KMS-11 (cell line): Measurements from ENCODE around the gene PLS1.

Experiments used
- H2AFZ ChIP-seq: fragments of 200-600 bp; sonication (generic); 2 replicates; pipeline ENCODE4 v1.6.1; 2016; ENCODE audit warnings: antibody characterized with exemption, mixed run types, low read depth
- H3K27ac ChIP-seq: fragments of 200-600 bp; sonication (generic); 2 replicates; pipeline ENCODE4 v1.6.1; 2016; ENCODE audit warnings: mild to moderate bottlenecking, mixed run types
- H3K27me3 ChIP-seq: fragments of 200-600 bp; sonication (generic); 2 replicates; pipeline ENCODE4 v1.6.1; 2017; ENCODE audit warnings: mild to moderate bottlenecking, low read depth, mixed run types, moderate library complexity; ENCODE audit not compliant: insufficient read depth
- H3K36me3 ChIP-seq: fragments of 200-600 bp; sonication (generic); 2 replicates; pipeline ENCODE4 v1.6.1; 2017; ENCODE audit warnings: mild to moderate bottlenecking, mixed run types; ENCODE audit not compliant: insufficient read depth
- H3K4me1 ChIP-seq: fragments of 200-600 bp; sonication (generic); 2 replicates; pipeline ENCODE4 v1.6.1; 2016; ENCODE audit warnings: mild to moderate bottlenecking, low read depth, mixed run types; ENCODE audit not compliant: poor library complexity, severe bottlenecking
- H3K4me2 ChIP-seq: fragments of 200-600 bp; sonication (generic); 2 replicates; pipeline ENCODE4 v1.7.0; 2016; ENCODE audit warnings: mild to moderate bottlenecking, mixed run types
- H3K4me3 ChIP-seq: fragments of 200-600 bp; sonication (generic); IDR thresholded peaks from 2 replicates; pipeline ENCODE4 v1.6.1; 2017; ENCODE audit warnings: low read depth, low read length, mixed read lengths; ENCODE audit not compliant: insufficient read depth
- H3K79me2 ChIP-seq: fragments of 200-600 bp; sonication (generic); 2 replicates; pipeline ENCODE4 v1.6.1; 2016; ENCODE audit warnings: low read depth, mixed run types; ENCODE audit not compliant: insufficient read depth
- H3K9ac ChIP-seq: fragments of 200-600 bp; sonication (generic); 2 replicates; pipeline ENCODE4 v1.6.1; 2016; ENCODE audit warnings: mild to moderate bottlenecking, mixed run types
- H4K20me1 ChIP-seq: fragments of 200-600 bp; sonication (generic); 2 replicates; pipeline ENCODE4 v1.6.1; 2016; ENCODE audit warnings: mild to moderate bottlenecking, mixed run types; ENCODE audit not compliant: insufficient read depth
- TF ChIP-seq, protein P1 (sequence below): fragments of 200-600 bp; sonication (generic); conservative IDR thresholded peaks from 2 replicates; pipeline ENCODE4 v1.6.1; 2017; ENCODE audit warnings: low read depth, mild to moderate bottlenecking, antibody characterized with exemption, low read length, moderate library complexity, mixed read lengths

The PLS1 gene

DNA sequence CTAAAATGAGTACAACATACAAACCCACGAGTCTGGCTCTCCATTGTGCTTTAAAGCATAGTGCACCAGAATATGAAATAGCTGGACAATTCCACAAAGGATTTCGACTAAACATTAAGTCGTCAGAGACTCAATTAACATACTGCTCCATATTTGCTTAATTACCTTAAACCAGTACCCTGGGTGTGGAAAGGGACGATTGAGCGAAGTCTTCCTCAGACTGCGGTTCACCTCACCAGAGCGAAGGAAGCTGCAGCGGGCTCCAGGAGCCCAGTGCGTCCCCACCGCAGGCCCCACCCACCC is 127.4 kb downstream of the PLS1 start:
- TF ChIP-seq, protein P1, sequence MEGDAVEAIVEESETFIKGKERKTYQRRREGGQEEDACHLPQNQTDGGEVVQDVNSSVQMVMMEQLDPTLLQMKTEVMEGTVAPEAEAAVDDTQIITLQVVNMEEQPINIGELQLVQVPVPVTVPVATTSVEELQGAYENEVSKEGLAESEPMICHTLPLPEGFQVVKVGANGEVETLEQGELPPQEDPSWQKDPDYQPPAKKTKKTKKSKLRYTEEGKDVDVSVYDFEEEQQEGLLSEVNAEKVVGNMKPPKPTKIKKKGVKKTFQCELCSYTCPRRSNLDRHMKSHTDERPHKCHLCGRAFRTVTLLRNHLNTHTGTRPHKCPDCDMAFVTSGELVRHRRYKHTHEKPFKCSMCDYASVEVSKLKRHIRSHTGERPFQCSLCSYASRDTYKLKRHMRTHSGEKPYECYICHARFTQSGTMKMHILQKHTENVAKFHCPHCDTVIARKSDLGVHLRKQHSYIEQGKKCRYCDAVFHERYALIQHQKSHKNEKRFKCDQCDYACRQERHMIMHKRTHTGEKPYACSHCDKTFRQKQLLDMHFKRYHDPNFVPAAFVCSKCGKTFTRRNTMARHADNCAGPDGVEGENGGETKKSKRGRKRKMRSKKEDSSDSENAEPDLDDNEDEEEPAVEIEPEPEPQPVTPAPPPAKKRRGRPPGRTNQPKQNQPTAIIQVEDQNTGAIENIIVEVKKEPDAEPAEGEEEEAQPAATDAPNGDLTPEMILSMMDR: no peak
- Histone ChIP-seq H3K27me3 (no peaks in the 10 kb centered on the region), H3K4me1 (peaks cover 8% of the 10 kb centered on the region), H3K9ac (no peak overlapping the region), H3K36me3 (no peaks in the 10 kb centered on the region), H3K4me3 (no peak overlapping the region), H2AFZ (peak overlapping the region; percentile 50; the same call in 1 of the 2 replicates), H3K27ac (no peak overlapping the region), H3K79me2 (no peaks in the 10 kb centered on the region), H4K20me1 (no peaks in the 10 kb centered on the region), H3K4me2 (peak overlapping the region; percentile 85)

DNA sequence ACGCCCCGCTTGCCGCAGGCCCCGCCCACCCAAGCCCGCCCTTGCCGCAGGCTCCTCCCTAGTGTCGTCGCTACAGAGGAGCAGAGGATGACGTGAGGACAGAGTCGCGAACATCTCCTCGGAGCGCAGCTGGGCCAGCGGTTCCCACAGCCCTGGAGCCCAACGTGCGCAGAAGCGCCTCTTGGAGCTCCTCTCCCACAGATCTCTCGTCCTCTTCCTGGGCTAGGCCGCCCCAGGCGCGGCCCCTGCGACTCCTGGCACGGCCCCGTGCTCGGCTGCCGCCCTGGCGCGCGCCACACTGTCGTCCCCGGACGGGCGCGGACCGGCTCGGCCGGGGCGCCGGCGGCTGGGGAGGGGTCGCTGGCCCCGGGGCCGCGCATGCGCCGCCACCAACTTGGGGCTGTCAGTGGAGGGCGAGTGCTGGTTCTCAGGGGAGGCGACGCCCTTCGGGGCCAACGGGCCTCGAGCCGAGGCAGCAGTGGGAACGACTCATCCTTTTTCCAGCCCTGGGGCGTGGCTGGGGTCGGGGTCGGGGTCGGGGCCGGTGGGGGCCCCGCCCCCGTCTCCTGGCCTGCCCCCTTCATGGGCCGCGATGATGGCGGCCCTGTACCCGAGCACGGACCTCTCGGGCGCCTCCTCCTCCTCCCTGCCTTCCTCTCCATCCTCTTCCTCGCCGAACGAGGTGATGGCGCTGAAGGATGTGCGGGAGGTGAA is 127.9 kb downstream of the PLS1 start, which contains the start of gene TRPC1:
TSS of gene TRPC1 (plus strand) at position 67 of the 714 bp plus-strand sequence. CDS start at position 593, 526 bp downstream.
- Histone ChIP-seq H3K27ac (peak within 1 kb of the TSS; percentile 58), H3K27me3 (no peaks in the 10 kb centered on the region)

DNA sequence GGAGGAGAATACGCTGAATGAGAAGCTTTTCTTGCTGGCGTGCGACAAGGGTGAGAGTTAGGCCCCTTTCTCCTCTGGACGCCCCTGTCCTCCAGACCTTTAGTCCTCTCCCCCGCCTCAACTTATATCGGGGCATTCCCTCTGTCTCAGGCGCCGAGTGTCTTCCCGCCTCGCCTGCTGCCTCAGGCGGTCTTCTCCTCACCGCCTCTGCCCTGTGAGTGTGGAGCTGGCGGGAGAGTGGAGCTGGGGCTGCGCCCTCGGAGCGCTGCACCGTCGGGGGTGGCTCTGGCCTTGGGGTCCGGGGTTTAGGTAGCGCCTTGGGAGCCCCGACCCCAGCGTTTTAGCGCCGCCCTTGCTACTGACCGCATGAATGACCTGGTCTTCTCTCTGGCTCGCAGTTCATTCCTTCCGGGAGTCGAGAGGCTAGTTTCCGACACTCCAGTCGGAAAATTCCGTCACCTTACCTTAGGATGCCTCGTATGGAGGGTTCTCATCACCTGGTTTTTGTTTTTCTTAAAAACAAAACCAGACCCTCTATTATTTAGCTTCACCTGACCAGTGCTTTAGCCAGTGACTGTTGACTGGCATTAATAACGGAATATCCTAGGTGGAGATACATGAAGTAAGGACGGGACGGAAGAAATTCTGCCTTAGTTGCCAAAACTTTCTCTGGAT is 128.6 kb downstream of the PLS1 start:
- Histone ChIP-seq H3K27me3 (no peaks in the 10 kb centered on the region), H2AFZ (peak overlapping the region; percentile 92), H3K79me2 (no peaks in the 10 kb centered on the region), H3K4me2 (peak overlapping the region; percentile 85), H3K9ac (peak overlapping the region; percentile 78), H3K4me1 (peaks cover 8% of the 10 kb centered on the region), H4K20me1 (no peaks in the 10 kb centered on the region), H3K36me3 (no peaks in the 10 kb centered on the region), H3K4me3 (peak overlapping the region; percentile 70), H3K27ac (peak overlapping the region; percentile 58; the same call in 1 of the 2 replicates)
- TF ChIP-seq, protein P1: no peak

More for the DNA sequence above, 127.9 kb downstream of the PLS1 start, which contains the start of gene TRPC1:
- peaks cover 8% of the 10 kb centered on the region for H3K4me1 ChIP-seq
- peak within 1 kb of the TSS; percentile 78 for H3K9ac ChIP-seq
- H3K4me3 ChIP-seq: peak within 1 kb of the TSS; percentile 70
- H3K4me2 ChIP-seq: peak within 1 kb of the TSS; percentile 85
- H4K20me1 ChIP-seq: no peaks in the 10 kb centered on the region
- no peaks in the 10 kb centered on the region for H3K36me3 ChIP-seq
- TF ChIP-seq, protein P1: no peak
- H3K79me2 ChIP-seq: no peaks in the 10 kb centered on the region
- H2AFZ ChIP-seq: peak within 1 kb of the TSS; percentile 92

DNA sequence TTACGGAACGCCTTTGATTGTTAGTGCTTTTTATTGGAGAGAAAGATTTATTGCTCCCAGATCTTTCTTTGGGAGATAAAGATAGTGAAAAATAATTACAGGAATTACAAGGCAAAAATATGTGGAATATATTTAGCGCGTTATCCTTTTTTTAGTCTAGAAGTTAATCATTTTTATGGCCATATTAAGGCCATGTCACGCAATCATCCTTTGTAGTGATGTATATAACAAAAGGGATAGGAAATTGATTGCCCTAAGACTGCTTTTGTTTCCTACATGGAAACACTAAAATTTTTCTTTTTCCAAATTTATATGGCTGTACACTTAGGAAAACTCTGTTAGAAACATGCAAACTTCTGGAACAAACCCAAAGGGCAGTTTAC is 129.2 kb downstream of the PLS1 start:
- H3K79me2 ChIP-seq: no peaks in the 10 kb centered on the region
- peaks cover 8% of the 10 kb centered on the region for H3K4me1 ChIP-seq
- peak overlapping the region; percentile 85; the same call in 1 of the 2 replicates for H3K4me2 ChIP-seq
- H3K4me3 ChIP-seq: no peak overlapping the region
- no peak overlapping the region for H2AFZ ChIP-seq
- H4K20me1 ChIP-seq: no peaks in the 10 kb centered on the region
- no peak overlapping the region for H3K27ac ChIP-seq
- no peaks in the 10 kb centered on the region for H3K27me3 ChIP-seq
- no peaks in the 10 kb centered on the region; the same call in 1 of the 2 replicates for H3K36me3 ChIP-seq
- H3K9ac ChIP-seq: no peak overlapping the region
- TF ChIP-seq, protein P1: no peak
